Hepatocyte (in vitro differentiated cells): Measurements from ENCODE around the gene EFEMP2.

Experiments
- EZH2 ChIP-seq: fragments of 200-600 bp; sonication (generic); IDR thresholded peaks from 2 replicates; pipeline ENCODE4 v1.6.1; 2016; ENCODE audit warnings: antibody characterized with exemption, mild to moderate bottlenecking, borderline replicate concordance
- TF ChIP-seq, protein P1 (sequence below): fragments of 200-600 bp; sonication (generic); IDR thresholded peaks from 2 replicates; pipeline ENCODE4 v1.5.1; 2016; ENCODE audit warnings: antibody characterized with exemption, mild to moderate bottlenecking; ENCODE audit not compliant: poor library complexity

DNA sequence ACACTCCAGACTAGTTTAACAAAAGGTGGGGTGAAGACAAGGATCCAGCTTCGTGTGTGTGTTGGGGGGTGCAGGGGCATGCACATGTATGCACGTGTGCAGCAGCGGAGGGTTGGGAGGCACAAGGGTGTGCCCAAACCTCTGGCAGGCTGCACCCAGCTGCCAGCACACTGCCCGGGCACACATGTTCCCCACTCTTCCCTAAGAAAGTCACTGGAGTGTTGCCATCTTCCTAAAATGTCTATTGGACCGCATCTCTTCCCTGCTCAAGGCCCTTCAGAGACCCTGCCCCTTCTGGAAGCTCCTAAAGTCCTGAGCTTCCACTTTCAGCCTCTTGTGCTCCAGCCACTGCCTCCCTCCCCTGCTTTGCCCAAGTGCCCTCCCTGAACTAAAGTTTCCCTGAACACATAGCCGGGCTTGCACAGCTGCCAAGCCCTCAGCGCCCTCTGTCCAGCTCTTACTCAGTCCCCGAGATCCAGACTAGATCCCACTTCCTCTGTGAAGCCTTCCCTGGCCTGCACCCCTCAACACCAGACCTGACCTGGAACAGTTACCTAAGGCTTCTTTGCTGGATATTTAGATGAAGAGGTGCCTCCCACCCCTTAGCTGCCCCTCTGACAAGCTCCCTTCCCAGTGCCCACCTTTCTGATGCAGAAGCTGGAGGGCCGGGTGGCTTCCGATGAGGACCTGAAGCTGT is 20.6 kb downstream of the EFEMP2 start:
- TF ChIP-seq, protein P1, sequence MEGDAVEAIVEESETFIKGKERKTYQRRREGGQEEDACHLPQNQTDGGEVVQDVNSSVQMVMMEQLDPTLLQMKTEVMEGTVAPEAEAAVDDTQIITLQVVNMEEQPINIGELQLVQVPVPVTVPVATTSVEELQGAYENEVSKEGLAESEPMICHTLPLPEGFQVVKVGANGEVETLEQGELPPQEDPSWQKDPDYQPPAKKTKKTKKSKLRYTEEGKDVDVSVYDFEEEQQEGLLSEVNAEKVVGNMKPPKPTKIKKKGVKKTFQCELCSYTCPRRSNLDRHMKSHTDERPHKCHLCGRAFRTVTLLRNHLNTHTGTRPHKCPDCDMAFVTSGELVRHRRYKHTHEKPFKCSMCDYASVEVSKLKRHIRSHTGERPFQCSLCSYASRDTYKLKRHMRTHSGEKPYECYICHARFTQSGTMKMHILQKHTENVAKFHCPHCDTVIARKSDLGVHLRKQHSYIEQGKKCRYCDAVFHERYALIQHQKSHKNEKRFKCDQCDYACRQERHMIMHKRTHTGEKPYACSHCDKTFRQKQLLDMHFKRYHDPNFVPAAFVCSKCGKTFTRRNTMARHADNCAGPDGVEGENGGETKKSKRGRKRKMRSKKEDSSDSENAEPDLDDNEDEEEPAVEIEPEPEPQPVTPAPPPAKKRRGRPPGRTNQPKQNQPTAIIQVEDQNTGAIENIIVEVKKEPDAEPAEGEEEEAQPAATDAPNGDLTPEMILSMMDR: no peak
- no peak for TF ChIP-seq EZH2
